Fibroblast of lung (primary cell): ENCODE measurements around the gene UGT1A10. TPM values are rescaled to one million over a fixed set of nuclear protein-coding genes. Genes with fewer than 3 reads are reported as not detected.

ENCODE experiments used
- DNase-seq, 2 donors: peaks; one replicate each; pipeline versions ENCODE4 v3.0.0 to v3.0.0-alpha.2; 2010; ENCODE audit warnings: low read depth in 2 of 2
- H2AFZ ChIP-seq: 2 replicates; pipeline ENCODE4 v1.5.1; 2012; ENCODE audit warnings: low read length, control low read depth, inconsistent platforms
- H3K27ac ChIP-seq: 2 replicates; pipeline ENCODE4 v1.5.1; 2011; ENCODE audit warnings: low read length, control low read depth; ENCODE audit not compliant: insufficient read depth
- H3K27me3 ChIP-seq: 2 replicates; pipeline ENCODE4 v1.5.1; 2011; ENCODE audit warnings: mild to moderate bottlenecking, low read length; ENCODE audit not compliant: control insufficient read depth, insufficient read depth
- H3K36me3 ChIP-seq: 2 replicates; pipeline ENCODE4 v1.5.1; 2011; ENCODE audit warnings: low read length; ENCODE audit not compliant: control insufficient read depth, insufficient read depth
- H3K4me1 ChIP-seq: 2 replicates; pipeline ENCODE4 v1.5.1; 2011; ENCODE audit warnings: low read length; ENCODE audit not compliant: control insufficient read depth, insufficient read depth; ENCODE audit errors: extremely low read depth
- H3K4me2 ChIP-seq: 2 replicates; pipeline ENCODE4 v1.5.1; 2011; ENCODE audit warnings: low read length, control low read depth; ENCODE audit not compliant: insufficient read depth; ENCODE audit errors: extremely low read depth
- H3K4me3 ChIP-seq, 4 experiments: fragments of 200-600 bp in 1 of 4; sonication (generic) in 1 of 4; replicated peaks in 1 of 4; 2 replicates each; pipeline ENCODE4 v1.5.1; 2011 to 2016; ENCODE audit warnings: low read length in 4 of 4, low read depth in 3 of 4, mild to moderate bottlenecking in 3 of 4, control low read depth in 2 of 4, inconsistent platforms in 1 of 4, mixed read lengths in 1 of 4; ENCODE audit not compliant: insufficient read depth in 1 of 4; ENCODE audit errors: control extremely low read depth in 1 of 4
- H3K79me2 ChIP-seq: 2 replicates; pipeline ENCODE4 v1.5.1; 2012; ENCODE audit warnings: mild to moderate bottlenecking, low read length, inconsistent platforms; ENCODE audit not compliant: control insufficient read depth, insufficient read depth
- H3K9ac ChIP-seq: 2 replicates; pipeline ENCODE4 v1.5.1; 2011; ENCODE audit warnings: mild to moderate bottlenecking, low read length, control low read depth; ENCODE audit not compliant: insufficient read depth
- H3K9me3 ChIP-seq: 2 replicates; pipeline ENCODE4 v1.5.1; 2012; ENCODE audit warnings: low read depth, low read length; ENCODE audit not compliant: control insufficient read depth, insufficient read depth
- H4K20me1 ChIP-seq: 2 replicates; pipeline ENCODE4 v1.5.1; 2011; ENCODE audit warnings: low read length; ENCODE audit not compliant: control insufficient read depth, insufficient read depth; ENCODE audit errors: extremely low read depth
- CTCF ChIP-seq, 2 donors: IDR thresholded peaks in 1 of 2; conservative IDR thresholded peaks in 1 of 2; 1 replicate in 1 of 2; 2 replicates in 1 of 2; pipeline ENCODE4 v1.5.1; 2011 to 2012; ENCODE audit warnings: low read length in 2 of 2, control low read depth in 1 of 2, inconsistent platforms in 1 of 2, low read depth in 1 of 2, mild to moderate bottlenecking in 1 of 2
- EZH2 ChIP-seq: IDR thresholded peaks from 2 replicates; pipeline ENCODE4 v1.5.1; 2012; ENCODE audit warnings: low read length, control low read depth, mild to moderate bottlenecking; ENCODE audit errors: missing control alignments
- polyA plus RNA-seq, 2 donors: library from polyadenylated mRNA; depleted of rRNA in 1 of 2; stranded (reverse) in 1 of 2; unstranded in 1 of 2; fragments of >200 nt; gene quantifications; 2 replicates each; pipeline ENCODE4 v1.2.1, GENCODE V29; 2011 to 2012; ENCODE audit warnings: missing spikeins in 1 of 2
- total RNA-seq: library from RNA; depleted of rRNA; stranded (reverse); fragments of >200 nt; gene quantifications from 2 replicates; pipeline ENCODE4 v1.2.1, GENCODE V29; 2014

The UGT1A10 gene
- total and polyA plus RNA-seq, 2 donors (not counting 1 experiment from before 2014, with no cell fraction given) = not detected

GRCh38 chr2:233602076-233602475 lies 34.2 kb upstream of the UGT1A10 start:
- Histone ChIP-seq H3K27me3 (no peaks in the 10 kb centered on the region), H3K79me2 (no peaks in the 10 kb centered on the region)
- TF ChIP-seq EZH2 (no peak), CTCF (conservative IDR thresholded peaks at IDR 0.05 in 1 of 2, IDR thresholded peaks at IDR 0.05 in 1 of 2; ENCODE audit: low read depth in 1 of 2, low read length in 2 of 2) (no peak)

GRCh38 chr2:233603520-233603919 lies 32.7 kb upstream of the UGT1A10 start:
- no peak overlapping the region for H3K4me2 ChIP-seq
- TF ChIP-seq CTCF (conservative IDR thresholded peaks at IDR 0.05 in 1 of 2, IDR thresholded peaks at IDR 0.05 in 1 of 2; ENCODE audit: low read depth in 1 of 2, low read length in 2 of 2) = no peak
- no peak for TF ChIP-seq EZH2
- H4K20me1 ChIP-seq = no peaks in the 10 kb centered on the region
- DNase-seq = no peak
- H3K27me3 ChIP-seq = no peaks in the 10 kb centered on the region
- no peak overlapping the region for H3K4me3 ChIP-seq
- H3K36me3 ChIP-seq = no peaks in the 10 kb centered on the region
- no peak overlapping the region for H2AFZ ChIP-seq
- H3K27ac ChIP-seq = no peak overlapping the region
- H3K79me2 ChIP-seq = no peaks in the 10 kb centered on the region
- no peaks in the 10 kb centered on the region for H3K4me1 ChIP-seq
- no peaks in the 10 kb centered on the region for H3K9me3 ChIP-seq
- H3K9ac ChIP-seq = no peak overlapping the region

More at GRCh38 chr2:233602076-233602475, 34.2 kb upstream of the UGT1A10 start:
- no peaks in the 10 kb centered on the region for H3K4me1 ChIP-seq
- H3K36me3 ChIP-seq = no peaks in the 10 kb centered on the region
- H3K9me3 ChIP-seq = no peaks in the 10 kb centered on the region
- H4K20me1 ChIP-seq = no peaks in the 10 kb centered on the region
- H3K4me2 ChIP-seq = no peak overlapping the region
- no peak for DNase-seq
- H3K9ac ChIP-seq = no peak overlapping the region
- no peak overlapping the region for H3K27ac ChIP-seq
- no peak overlapping the region for H3K4me3 ChIP-seq
- H2AFZ ChIP-seq = no peak overlapping the region

- no peak overlapping the region for H3K4me3 ChIP-seq
- no peak overlapping the region for H3K27ac ChIP-seq
- no peaks in the 10 kb centered on the region for H3K27me3 ChIP-seq
- no peaks in the 10 kb centered on the region for H3K36me3 ChIP-seq
- H3K79me2 ChIP-seq = no peaks in the 10 kb centered on the region
- H2AFZ ChIP-seq = no peak overlapping the region
- DNase-seq = no peak
- H3K4me1 ChIP-seq = no peaks in the 10 kb centered on the region
- H3K9ac ChIP-seq = no peak overlapping the region
- H4K20me1 ChIP-seq = no peaks in the 10 kb centered on the region
- TF ChIP-seq EZH2 (no peak), CTCF (conservative IDR thresholded peaks at IDR 0.05 in 1 of 2, IDR thresholded peaks at IDR 0.05 in 1 of 2; ENCODE audit: low read depth in 1 of 2, low read length in 2 of 2) (no peak)
- H3K4me2 ChIP-seq = no peak overlapping the region
- H3K9me3 ChIP-seq = no peaks in the 10 kb centered on the region
Measured at GRCh38 chr2:233604826-233605225, 31.4 kb upstream of the UGT1A10 start.
